HepG2 (cell line): Measurements from ENCODE around the gene CEMP1. TPM values are rescaled to one million over a fixed set of nuclear protein-coding genes. Genes with fewer than 3 reads are reported as not detected.

Source experiments
- ATAC-seq: fragments of 200-7000 bp; cut with Tn5 transposase; 3 replicates; pipeline ENCODE4 v1.9.1; 2020; ENCODE audit warnings: mild to moderate bottlenecking, moderate library complexity
- BruUV-seq: library from RNA; stranded (reverse); fragments of 400-500 nt; replicated peaks from 2 replicates; lab custom pipeline; 2021; lab: Mats Ljungman, UMichigan
- CTCF ChIA-PET: fragments of 300-600 bp; formaldehyde crosslinking; extraction: SDS; loops from one replicate; lab custom pipeline; 2021; ENCODE audit warnings: low total read pairs, inconsistent platforms, low intra/inter-chr PET ratio; lab: Yijun Ruan, JAX
- POLR2A ChIA-PET: fragments of 350-600 bp; sonication (Branson Sonifier 250); formaldehyde crosslinking; loops from one replicate; lab custom pipeline; 2020; ENCODE audit warnings: antibody characterized with exemption, inconsistent platforms; lab: Yijun Ruan, JAX
- DNase-seq: peaks from one replicate; pipeline ENCODE4 v3.0.0-alpha.2; 2015; ENCODE audit warnings: low spot score
- FAIRE-seq: peaks from 3 replicates; lab custom pipeline; 2011; peaks lifted over from hg19 to GRCh38; lab: Jason Lieb, UNC
- H2AFZ ChIP-seq: one replicate; pipeline ENCODE4 v1.6.1; 2011; ENCODE audit warnings: low read length, inconsistent platforms
- H3K27ac ChIP-seq: fragments of 300-600 bp; 3 replicates; pipeline ENCODE4 v1.8.0; 2011; ENCODE audit warnings: mixed run types, mild to moderate bottlenecking, mixed read lengths, low read length, inconsistent platforms; ENCODE audit not compliant: insufficient read depth; ENCODE audit errors: extremely low read length
- H3K27me3 ChIP-seq, 2 experiments: fragments of 200-600 bp in 1 of 2; 2 replicates in 1 of 2; 3 replicates in 1 of 2; pipeline versions ENCODE4 v1.6.0 to v1.8.0; 2011; ENCODE audit warnings: low read length in 2 of 2, mild to moderate bottlenecking in 2 of 2, moderate library complexity in 2 of 2, inconsistent platforms in 1 of 2; ENCODE audit not compliant: insufficient read depth in 2 of 2, control insufficient read depth in 1 of 2
- H3K36me3 ChIP-seq, 2 experiments: fragments of 200-600 bp in 1 of 2; replicated peaks in 1 of 2; 2 replicates in 1 of 2; 3 replicates in 1 of 2; pipeline versions ENCODE4 v1.5.1 to v1.8.0; 2011; ENCODE audit warnings: low read length in 2 of 2, inconsistent platforms in 1 of 2; ENCODE audit not compliant: insufficient read depth in 2 of 2, control insufficient read depth in 1 of 2
- H3K4me1 ChIP-seq: 2 replicates; pipeline ENCODE4 v1.5.1; 2012; ENCODE audit warnings: low read length, inconsistent platforms; ENCODE audit not compliant: insufficient read depth
- H3K4me2 ChIP-seq: 2 replicates; pipeline ENCODE4 v1.6.0; 2011; ENCODE audit warnings: low read depth, low read length, inconsistent platforms
- H3K4me3 ChIP-seq, 3 experiments: fragments of 200-600 bp in 1 of 3; sonication (generic), shearing (Covaris generic) in 1 of 3; replicated peaks in 1 of 3; 2 replicates each; pipeline ENCODE4 v1.5.1; 2011 to 2016; ENCODE audit warnings: low read length in 3 of 3, inconsistent platforms in 2 of 3, low read depth in 2 of 3, mild to moderate bottlenecking in 2 of 3, control low read depth in 1 of 3, mixed read lengths in 1 of 3; ENCODE audit not compliant: insufficient read depth in 1 of 3
- H3K79me2 ChIP-seq: one replicate; pipeline ENCODE4 v1.6.1; 2011; ENCODE audit warnings: low read length, inconsistent platforms; ENCODE audit not compliant: insufficient read depth
- H3K9ac ChIP-seq: 2 replicates; pipeline ENCODE4 v1.6.0; 2011; ENCODE audit warnings: mild to moderate bottlenecking, low read depth, low read length, inconsistent platforms; ENCODE audit not compliant: insufficient read depth
- H3K9me3 ChIP-seq: 2 replicates; pipeline ENCODE4 v1.5.1; 2012; ENCODE audit warnings: mild to moderate bottlenecking, low read length
- H4K20me1 ChIP-seq: 2 replicates; pipeline ENCODE4 v1.6.0; 2011; ENCODE audit warnings: inconsistent platforms, mild to moderate bottlenecking, low read length, moderate library complexity; ENCODE audit not compliant: insufficient read depth
- FOXA3 ChIP-seq: IDR thresholded peaks from 2 replicates; pipeline ENCODE4 v1.6.1; 2016; ENCODE audit warnings: missing genetic modification reagents, missing compliant biosample characterization
- KIAA2018 ChIP-seq: sonication (generic); formaldehyde crosslinking; IDR thresholded peaks from 2 replicates; pipeline ENCODE4 v1.5.0; 2020; ENCODE audit warnings: mild to moderate bottlenecking, missing genetic modification reagents, borderline replicate concordance
- KLF16 ChIP-seq, 2 experiments: sonication (generic) in 1 of 2; formaldehyde crosslinking in 1 of 2; IDR thresholded peaks; 2 replicates each; pipeline versions ENCODE4 v1.6.1 to v1.8.0; 2016 to 2023; ENCODE audit warnings: missing genetic modification reagents in 2 of 2, missing compliant biosample characterization in 1 of 2
- PBX3 ChIP-seq: sonication (generic); formaldehyde crosslinking; IDR thresholded peaks from 2 replicates; pipeline ENCODE4 v1.8.1; 2023; ENCODE audit warnings: missing genetic modification reagents, inconsistent platforms, borderline replicate concordance
- POLR2AphosphoS2 ChIP-seq: IDR thresholded peaks from 2 replicates; pipeline ENCODE4 v1.6.1; 2011; ENCODE audit warnings: low read depth, low read length, improper control_type of control experiment
- SMC3 ChIP-seq: IDR thresholded peaks from 2 replicates; pipeline ENCODE4 v1.6.1; 2011; ENCODE audit warnings: low read length, improper control_type of control experiment
- TEAD2 ChIP-seq: sonication (generic); formaldehyde crosslinking; IDR thresholded peaks from 2 replicates; pipeline ENCODE4 v1.9.0; 2021; ENCODE audit warnings: missing genetic modification reagents
- TOE1 ChIP-seq: sonication (generic); formaldehyde crosslinking; IDR thresholded peaks from 2 replicates; pipeline ENCODE4 v1.4.0; 2020; ENCODE audit warnings: mild to moderate bottlenecking, missing genetic modification reagents
- ZBTB33 ChIP-seq: sonication (generic); formaldehyde crosslinking; IDR thresholded peaks from 2 replicates; pipeline ENCODE4 v1.4.0; 2020; ENCODE audit warnings: missing genetic modification reagents
- ZBTB38 ChIP-seq: sonication (generic); formaldehyde crosslinking; IDR thresholded peaks from 2 replicates; pipeline ENCODE4 v1.5.1; 2020; ENCODE audit warnings: mild to moderate bottlenecking, missing genetic modification reagents
- ZFP36L1 ChIP-seq: sonication (generic); formaldehyde crosslinking; IDR thresholded peaks from 2 replicates; pipeline ENCODE4 v1.8.0; 2022; ENCODE audit warnings: mild to moderate bottlenecking, missing genetic modification reagents, moderate library complexity
- ZNF296 ChIP-seq: sonication (generic); formaldehyde crosslinking; conservative IDR thresholded peaks from 2 replicates; pipeline ENCODE4 v1.5.0; 2020; ENCODE audit warnings: mild to moderate bottlenecking, missing genetic modification reagents
- ZNF501 ChIP-seq: sonication (generic); formaldehyde crosslinking; IDR thresholded peaks from 2 replicates; pipeline ENCODE4 v1.5.1; 2020; ENCODE audit warnings: mild to moderate bottlenecking, moderate library complexity, missing genetic modification reagents
- whole genome bisulfite sequencing: methylation state at CpG from one replicate; pipeline ENCODE4 v1.1.6; 2017; ENCODE audit warnings: low lambda C conversion rate; 5-methylcytosine and 5-hydroxymethylcytosine counted together
- in situ Hi-C: cut with HindIII; loops from 2 replicates; pipeline ENCODE4 v1.10.0; 2017; ENCODE audit warnings: low pct_unique_long_range_greater_than_20kb; ENCODE audit not compliant: extremely low pct_ligation_motif_present
- intact Hi-C: fragments of 100-400 bp; cut with micrococcal nuclease; formaldehyde crosslinking; loops from one replicate; pipeline ENCODE4 v1.10.0; 2022; ENCODE audit not compliant: unreplicated experiment
- polyA plus RNA-seq, 8 experiments: library from polyadenylated mRNA; depleted of rRNA in 3 of 8; stranded (reverse) in 7 of 8; unstranded in 1 of 8; fragments of >200 nt; fragmentation: Illumina TruSeq in 4 of 8; extraction: Trizol in 4 of 8; gene quantifications; 2 replicates each; pipeline versions ENCODE4 v1.2.1 to v1.2.3, GENCODE V29; 2011 to 2016; ENCODE audit warnings: low read depth in 4 of 8, missing spikeins in 1 of 8, mixed read lengths in 1 of 8; ENCODE audit not compliant: insufficient read depth in 1 of 8
- total RNA-seq, 5 experiments: library from RNA; depleted of rRNA; stranded (reverse); fragments of >200 nt; fragmentation: Illumina TruSeq; extraction: Trizol; gene quantifications; 2 replicates each; pipeline ENCODE4 v1.2.3, GENCODE V29; 2016; ENCODE audit warnings: low read depth in 1 of 5

CEMP1 gene
- total and polyA plus RNA-seq, 2 of the 13 experiments (the other 11 are each of a cell fraction or from before 2014, with no cell fraction given), result not detected

- H3K79me2 ChIP-seq, result no peaks in the 10 kb centered on the region
- no peak overlapping the region for H2AFZ ChIP-seq
- ATAC-seq (peak; percentile 52), DNase-seq (no peak), FAIRE-seq (no peak)
- no peaks in the 10 kb centered on the region for H3K27me3 ChIP-seq
- ChIA-PET CTCF (interaction anchor here (1.3 to 2.2 kb wide), 4 partner anchors 26 to 159 kb away, joined by 3 to 28 read pairs (median 6); partner anchors contain the start of genes ABCA3, CCNF and TBC1D24), POLR2A (interaction anchor here (1.3 to 1.4 kb wide), 2 partner anchors 15 to 41 kb away, joined by 6 to 7 read pairs; partner anchors contain the start of gene TEDC2)
- H3K36me3 ChIP-seq, result peaks cover 14 to 29% of the 10 kb centered on the region in 2 experiments; a peak in 4 of 5 replicates
- H4K20me1 ChIP-seq, result no peaks in the 10 kb centered on the region
- no peak overlapping the region for H3K4me3 ChIP-seq
- no peak overlapping the region for H3K9ac ChIP-seq
- no TSS peak for BruUV-seq
- H3K9me3 ChIP-seq, result no peaks in the 10 kb centered on the region
- H3K4me1 ChIP-seq, result peaks cover 22% of the 10 kb centered on the region
- no peak overlapping the region for H3K4me2 ChIP-seq
- intact Hi-C loops, result loop anchor here (10.0 kb wide), 1 partner anchor 156 kb away; the partner anchor contains the start of gene ABCA3
- in situ Hi-C loops, result loop anchor here (5.0 kb wide), 1 partner anchor 73 kb away; the partner anchor contains the start of gene CCNF
- H3K27ac ChIP-seq, result no peak overlapping the region
- WGBS, result 93% methylated on average over 14 of the region's 20 CpGs
- no peak for TF ChIP-seq POLR2AphosphoS2
- no peak for TF ChIP-seq PBX3
- TF ChIP-seq FOXA3 (CRISPR knock-in tag), result no peak
- TF ChIP-seq ZNF296 (CRISPR knock-in tag), result no peak
- peak; percentile 98 for TF ChIP-seq ZBTB33 (CRISPR knock-in tag)
- peak; percentile 36; the same call in 1 of the 2 replicates for TF ChIP-seq ZBTB38
- no peak for TF ChIP-seq ZFP36L1
- TF ChIP-seq KIAA2018, result no peak
- TF ChIP-seq SMC3, result no peak
- TF ChIP-seq KLF16 (CRISPR knock-in tag; IDR thresholded peaks at IDR 0.05), result no peak
- TF ChIP-seq TEAD2 (CRISPR knock-in tag), result no peak
- TF ChIP-seq ZNF501 (CRISPR knock-in tag), result 0 out of 2 replicates have a peak, but pooled peaks have one; percentile 20
- TF ChIP-seq TOE1, result no peak
Measured at GRCh38 chr16:2500430-2500917, 30.7 kb downstream of the CEMP1 start.
